Ishikawa (cell line): ENCODE results near the gene COQ2.

Source experiments
- CEBPB ChIP-seq: IDR thresholded peaks from 2 replicates; pipeline ENCODE4 v1.6.1; 2012
- CREB1 ChIP-seq: IDR thresholded peaks from 2 replicates; pipeline ENCODE4 v1.6.1; 2012; ENCODE audit warnings: low read depth
- EGR1 ChIP-seq: IDR thresholded peaks from 2 replicates; pipeline ENCODE4 v1.6.1; 2012
- EP300 ChIP-seq: IDR thresholded peaks from 2 replicates; pipeline ENCODE4 v1.6.1; 2012; ENCODE audit warnings: borderline replicate concordance
- FOXM1 ChIP-seq: IDR thresholded peaks from 2 replicates; pipeline ENCODE4 v1.6.1; 2012; ENCODE audit warnings: low read depth, borderline replicate concordance
- NFIC ChIP-seq: IDR thresholded peaks from 2 replicates; pipeline ENCODE4 v1.6.1; 2012
- RAD21 ChIP-seq: IDR thresholded peaks from 2 replicates; pipeline ENCODE4 v1.6.1; 2012; ENCODE audit warnings: low read depth
- TAF1 ChIP-seq: IDR thresholded peaks from 2 replicates; pipeline ENCODE4 v1.6.1; 2012; ENCODE audit warnings: low read depth, mild to moderate bottlenecking
- TCF12 ChIP-seq: IDR thresholded peaks from 2 replicates; pipeline ENCODE4 v1.6.1; 2012; ENCODE audit warnings: low read depth
- TEAD4 ChIP-seq: IDR thresholded peaks from 2 replicates; pipeline ENCODE4 v1.6.1; 2012
- YY1 ChIP-seq: IDR thresholded peaks from 2 replicates; pipeline ENCODE4 v1.6.1; 2012; ENCODE audit warnings: low read depth
- ZBTB7A ChIP-seq: IDR thresholded peaks from 2 replicates; pipeline ENCODE4 v1.6.1; 2012; ENCODE audit warnings: low read depth
- TF ChIP-seq, protein P1 (sequence below): IDR thresholded peaks from 2 replicates; pipeline ENCODE4 v1.6.1; 2012
- TF ChIP-seq, protein P2 (sequence below): IDR thresholded peaks from 2 replicates; pipeline ENCODE4 v1.6.1; 2012; ENCODE audit warnings: low read depth, mild to moderate bottlenecking

DNA sequence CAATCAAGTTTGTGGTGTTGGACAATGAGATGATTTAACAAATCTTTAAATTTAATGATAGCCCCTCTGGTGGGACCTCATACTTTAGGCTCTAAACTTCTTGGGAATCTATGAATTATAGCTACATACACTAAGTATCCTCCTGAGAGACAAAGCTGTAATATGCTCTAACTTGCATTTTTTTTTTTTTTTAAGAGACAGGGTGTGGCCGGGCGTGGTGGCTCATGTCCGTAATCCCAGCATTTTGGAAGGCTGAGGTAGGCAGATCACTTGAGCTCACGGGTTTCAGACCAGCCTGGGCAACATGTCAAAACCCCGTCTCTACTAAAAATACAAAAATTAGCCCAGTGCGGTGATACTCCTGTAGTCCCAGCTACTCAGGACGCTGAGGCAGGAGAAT lies 23.3 kb upstream of the COQ2 start:
- TF ChIP-seq, protein P1, sequence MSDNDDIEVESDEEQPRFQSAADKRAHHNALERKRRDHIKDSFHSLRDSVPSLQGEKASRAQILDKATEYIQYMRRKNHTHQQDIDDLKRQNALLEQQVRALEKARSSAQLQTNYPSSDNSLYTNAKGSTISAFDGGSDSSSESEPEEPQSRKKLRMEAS, result no peak
- TF ChIP-seq RAD21, result no peak
- no peak for TF ChIP-seq CEBPB
- no peak for TF ChIP-seq TAF1
- TF ChIP-seq EGR1, result no peak
- TF ChIP-seq, protein P2, sequence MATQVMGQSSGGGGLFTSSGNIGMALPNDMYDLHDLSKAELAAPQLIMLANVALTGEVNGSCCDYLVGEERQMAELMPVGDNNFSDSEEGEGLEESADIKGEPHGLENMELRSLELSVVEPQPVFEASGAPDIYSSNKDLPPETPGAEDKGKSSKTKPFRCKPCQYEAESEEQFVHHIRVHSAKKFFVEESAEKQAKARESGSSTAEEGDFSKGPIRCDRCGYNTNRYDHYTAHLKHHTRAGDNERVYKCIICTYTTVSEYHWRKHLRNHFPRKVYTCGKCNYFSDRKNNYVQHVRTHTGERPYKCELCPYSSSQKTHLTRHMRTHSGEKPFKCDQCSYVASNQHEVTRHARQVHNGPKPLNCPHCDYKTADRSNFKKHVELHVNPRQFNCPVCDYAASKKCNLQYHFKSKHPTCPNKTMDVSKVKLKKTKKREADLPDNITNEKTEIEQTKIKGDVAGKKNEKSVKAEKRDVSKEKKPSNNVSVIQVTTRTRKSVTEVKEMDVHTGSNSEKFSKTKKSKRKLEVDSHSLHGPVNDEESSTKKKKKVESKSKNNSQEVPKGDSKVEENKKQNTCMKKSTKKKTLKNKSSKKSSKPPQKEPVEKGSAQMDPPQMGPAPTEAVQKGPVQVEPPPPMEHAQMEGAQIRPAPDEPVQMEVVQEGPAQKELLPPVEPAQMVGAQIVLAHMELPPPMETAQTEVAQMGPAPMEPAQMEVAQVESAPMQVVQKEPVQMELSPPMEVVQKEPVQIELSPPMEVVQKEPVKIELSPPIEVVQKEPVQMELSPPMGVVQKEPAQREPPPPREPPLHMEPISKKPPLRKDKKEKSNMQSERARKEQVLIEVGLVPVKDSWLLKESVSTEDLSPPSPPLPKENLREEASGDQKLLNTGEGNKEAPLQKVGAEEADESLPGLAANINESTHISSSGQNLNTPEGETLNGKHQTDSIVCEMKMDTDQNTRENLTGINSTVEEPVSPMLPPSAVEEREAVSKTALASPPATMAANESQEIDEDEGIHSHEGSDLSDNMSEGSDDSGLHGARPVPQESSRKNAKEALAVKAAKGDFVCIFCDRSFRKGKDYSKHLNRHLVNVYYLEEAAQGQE, result no peak
- no peak for TF ChIP-seq EP300
- TF ChIP-seq YY1, result no peak
- TF ChIP-seq CREB1, result no peak
- TF ChIP-seq TCF12, result no peak
- TF ChIP-seq ZBTB7A, result no peak
- TF ChIP-seq TEAD4, result no peak
- TF ChIP-seq NFIC, result no peak
- no peak for TF ChIP-seq FOXM1
